NCI-H1694 treated with DMSO at 0.1 percent for 48 hours (cell line): ENCODE data around the gene WDR86.

Source experiments
- DNase-seq: peaks from one replicate; lab custom pipeline; 2025; lab: John Stamatoyannopoulos, UW

Gene WDR86

GRCh38 chr7:151349507-151349853 lies 60.4 kb downstream of the WDR86 start:
- no peak for DNase-seq

DNA sequence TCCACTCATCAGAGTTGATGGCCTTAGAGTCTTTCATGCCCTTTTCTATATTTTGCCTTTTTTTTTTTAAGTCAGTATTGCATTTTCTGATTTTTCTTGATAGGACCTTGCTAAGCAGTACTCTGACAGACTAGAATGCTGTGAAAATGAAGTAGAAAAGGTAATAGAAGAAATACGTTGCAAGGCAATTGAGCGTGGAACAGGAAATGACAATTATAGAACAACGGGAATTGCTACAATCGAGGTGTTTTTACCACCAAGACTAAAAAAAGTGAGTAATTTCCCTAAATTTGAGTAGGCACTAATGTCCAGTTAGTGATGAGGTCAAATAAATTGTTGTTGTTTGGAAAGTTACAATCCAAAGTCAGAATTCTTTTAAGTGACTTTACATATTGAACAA lies 60.9 kb downstream of the WDR86 start:
- no peak for DNase-seq

DNA sequence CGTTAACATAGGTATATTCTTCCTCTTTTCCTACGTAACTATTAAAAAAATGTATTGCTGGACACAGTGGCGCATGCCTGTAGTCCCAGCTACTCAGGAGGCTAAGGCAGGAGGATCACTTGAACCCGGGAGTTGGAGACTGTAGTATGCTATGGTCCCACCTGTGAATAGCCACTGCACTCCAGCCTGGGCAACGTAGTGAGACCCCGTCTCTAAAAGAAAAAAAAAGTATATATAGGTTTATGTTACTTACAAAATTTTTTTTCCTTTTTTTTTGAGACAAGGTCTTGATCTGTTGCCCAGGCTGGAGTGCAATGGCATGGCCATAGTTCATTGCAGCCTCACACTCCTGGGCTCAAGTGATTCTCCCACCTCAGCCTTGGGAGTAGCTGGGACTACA lies 62.6 kb downstream of the WDR86 start:
- no peak for DNase-seq

GRCh38 chr7:151346470-151346769 lies 63.4 kb downstream of the WDR86 start:
- no peak for DNase-seq

DNA sequence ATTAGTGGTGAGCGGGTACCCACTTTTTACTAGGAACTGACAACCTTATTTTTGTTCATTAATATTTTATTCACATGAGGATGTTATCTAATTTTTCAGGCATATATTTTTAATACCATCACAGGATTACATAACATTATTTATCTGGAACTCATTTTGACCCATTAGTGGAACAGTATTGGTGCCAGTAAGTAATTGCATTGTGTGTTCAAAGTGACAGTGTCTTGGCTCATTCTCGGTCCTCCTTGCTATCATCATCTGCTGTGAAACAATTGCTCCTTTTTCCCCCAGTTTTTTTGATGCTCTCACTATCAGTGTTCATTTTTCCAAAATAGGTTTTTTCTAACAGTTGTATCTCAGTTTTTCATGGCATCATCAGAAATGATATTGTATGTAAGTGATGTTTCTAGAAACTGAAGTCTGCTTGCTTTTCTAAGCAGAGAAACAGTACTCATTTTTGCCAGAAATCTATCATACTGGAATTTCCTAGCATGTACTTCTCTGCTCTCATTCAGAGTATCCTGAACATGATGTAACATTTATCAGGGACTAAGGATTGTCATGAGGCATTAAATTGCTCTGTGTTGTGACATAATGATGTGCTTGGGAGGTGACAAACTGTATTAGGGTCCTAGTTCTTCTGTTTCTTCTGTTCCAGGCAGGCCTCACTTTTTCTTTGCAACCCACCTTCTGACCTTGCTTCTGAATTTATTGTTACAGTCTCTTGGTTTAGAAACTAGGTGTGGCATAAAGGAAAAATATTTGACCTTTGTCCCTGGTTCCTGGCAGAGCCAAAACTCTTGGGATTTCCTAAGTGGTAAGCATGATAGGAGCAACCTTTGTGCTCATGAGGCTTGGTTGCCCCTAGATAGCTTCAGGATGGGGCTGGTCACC lies 64.0 kb downstream of the WDR86 start:
- DNase-seq, result no peak

- DNase-seq, result no peak
Observed at GRCh38 chr7:151343516-151343915, 66.3 kb downstream of the WDR86 start.

GRCh38 chr7:151342811-151343210 lies 67.0 kb downstream of the WDR86 start:
- DNase-seq, result no peak

DNA sequence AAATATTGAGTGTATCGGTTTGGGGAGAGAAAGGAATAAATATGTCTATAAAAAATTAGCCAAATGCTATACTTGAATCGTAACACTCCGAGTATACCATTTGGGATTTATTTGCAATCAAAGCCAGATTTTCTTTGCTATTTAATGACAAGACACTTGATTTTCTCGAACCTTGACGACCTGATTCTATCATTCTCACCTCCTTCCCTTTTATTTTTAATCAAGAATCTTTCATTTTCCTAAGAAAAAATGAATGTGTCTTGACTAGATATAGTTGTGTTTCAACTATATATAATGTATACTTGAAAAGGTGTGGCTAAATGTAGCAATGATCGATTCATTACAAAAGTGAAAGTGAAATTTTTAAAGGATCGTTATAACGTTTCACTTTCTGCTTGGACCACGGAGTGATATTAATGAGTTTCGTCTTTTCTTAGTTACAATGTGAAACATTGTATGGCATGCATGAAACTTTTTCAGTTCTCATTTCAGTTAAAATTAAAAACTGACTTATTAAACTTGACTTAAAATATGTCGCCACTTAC lies 67.7 kb downstream of the WDR86 start:
- no peak for DNase-seq

GRCh38 chr7:151341357-151342101 lies 68.3 kb downstream of the WDR86 start, which contains the start of gene NUB1:
TSS of gene NUB1 (plus strand) at chr7:151341812. CDS start at chr7:151345350, 3,538 bp downstream.
- DNase-seq, result peak; percentile 35

DNA sequence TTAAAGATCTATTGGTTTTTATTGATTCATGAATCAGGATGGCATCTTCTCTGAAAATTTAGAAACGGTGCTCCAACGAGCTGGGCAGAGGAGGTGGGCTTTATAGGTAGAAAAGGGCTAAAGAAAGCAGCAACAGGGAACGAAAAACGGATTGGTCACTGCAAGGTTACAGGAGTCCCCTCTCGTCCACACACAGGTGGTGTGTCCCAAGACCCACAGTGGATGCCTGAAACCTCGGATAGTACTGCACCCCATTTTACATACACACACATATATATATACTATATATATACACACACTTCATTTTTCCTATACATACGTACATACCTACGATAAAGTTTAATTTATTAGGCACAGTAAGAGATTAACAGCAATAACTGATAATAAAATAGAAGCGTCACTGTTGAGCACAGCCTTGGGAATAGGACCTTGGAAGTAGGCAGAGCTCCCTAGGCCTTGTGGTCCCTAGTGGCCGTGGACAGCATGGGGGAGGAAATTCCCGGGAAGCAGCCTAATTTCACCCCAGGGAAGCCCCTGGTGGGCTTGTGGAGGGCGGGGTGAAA lies 69.0 kb downstream of the WDR86 start:
- no peak for DNase-seq

GRCh38 chr7:151339651-151340382 lies 70.0 kb downstream of the WDR86 start:
- DNase-seq, result no peak

- no peak for DNase-seq
Observed at GRCh38 chr7:151338809-151339208, 71.0 kb downstream of the WDR86 start.

DNA sequence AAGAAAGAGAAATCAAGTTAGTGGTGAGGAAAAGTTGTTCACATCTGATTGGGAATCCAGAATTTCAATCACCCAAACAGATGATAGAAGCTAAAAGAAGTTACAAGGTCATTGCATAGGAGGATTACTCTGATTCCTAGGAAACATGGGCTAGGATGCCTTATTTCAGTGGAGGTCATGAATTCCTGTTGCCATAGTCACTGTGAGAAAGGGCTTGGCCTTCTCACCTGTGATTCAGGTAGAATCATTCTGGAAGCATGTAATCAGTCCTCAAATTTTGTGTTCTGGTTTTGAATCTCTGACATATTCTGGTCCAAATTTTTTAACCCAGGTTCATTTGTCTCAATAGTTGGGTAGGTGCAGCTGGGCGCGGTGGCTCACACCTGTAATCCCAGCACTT lies 72.5 kb downstream of the WDR86 start:
- DNase-seq, result no peak

DNA sequence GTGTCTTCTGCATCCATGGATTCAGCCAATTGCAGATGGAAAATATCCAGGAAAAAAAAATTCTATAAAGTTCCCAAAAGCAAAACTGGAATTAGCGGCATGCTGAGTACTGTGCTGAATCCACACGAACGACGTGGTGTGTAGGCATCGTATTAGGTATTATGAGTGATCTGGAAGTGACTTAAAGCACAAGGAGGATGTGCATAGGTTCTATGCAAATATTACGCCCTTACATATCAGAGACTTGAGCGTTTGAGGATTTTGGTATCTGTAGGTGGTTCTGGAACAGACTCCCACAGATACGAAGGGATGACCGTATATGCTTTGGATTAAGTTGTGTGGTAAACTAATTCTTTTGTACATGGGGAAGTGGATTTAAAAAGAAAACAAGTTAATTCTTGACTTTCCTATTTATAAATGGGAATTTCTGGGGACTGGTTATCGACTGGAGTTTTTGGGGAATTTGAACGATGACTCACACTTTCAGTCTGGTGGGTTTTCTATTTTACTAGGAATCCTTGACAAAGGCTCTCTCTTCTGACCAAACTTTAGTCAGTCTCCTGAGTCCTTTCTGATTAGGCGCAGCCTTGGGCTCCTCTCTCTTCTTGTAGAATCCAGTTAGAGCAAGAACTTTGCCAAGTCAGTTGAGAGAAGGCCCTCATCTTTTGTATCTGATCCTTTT lies 73.7 kb downstream of the WDR86 start:
- no peak for DNase-seq

DNA sequence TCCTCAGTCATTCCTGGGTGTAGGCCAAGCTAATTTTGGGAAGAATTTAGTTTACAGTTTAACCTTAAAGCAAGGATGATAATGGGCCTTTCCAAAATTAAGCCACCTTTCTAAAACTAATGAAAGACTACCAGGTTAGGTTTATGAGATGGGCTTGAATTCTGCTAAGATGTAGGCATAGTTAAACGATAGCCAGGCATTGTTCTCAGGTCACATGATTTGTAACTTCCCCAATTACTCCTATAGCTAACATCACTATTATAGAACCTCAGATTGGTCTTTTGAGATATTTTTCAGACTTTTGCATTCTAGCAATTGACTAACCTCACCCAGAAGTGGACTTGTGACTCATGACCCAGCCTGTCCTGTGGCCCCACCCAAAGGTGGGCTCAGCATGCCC lies 75.2 kb downstream of the WDR86 start:
- no peak for DNase-seq
